HG03103 (cell line): Measurements from ENCODE around the gene FCN3.
"Not testable (repeated sequence)": the region's sequence is repeated elsewhere in the genome, so short reads cannot be mapped to it uniquely, and the experiment has no call there.

ENCODE experiments used
- ATAC-seq: cut with Tn5 transposase; IDR thresholded peaks from one replicate; pipeline ENCODE4 v1.9.1; 2021; ENCODE audit warnings: low read depth; ENCODE audit not compliant: unreplicated experiment

Gene FCN3

DNA sequence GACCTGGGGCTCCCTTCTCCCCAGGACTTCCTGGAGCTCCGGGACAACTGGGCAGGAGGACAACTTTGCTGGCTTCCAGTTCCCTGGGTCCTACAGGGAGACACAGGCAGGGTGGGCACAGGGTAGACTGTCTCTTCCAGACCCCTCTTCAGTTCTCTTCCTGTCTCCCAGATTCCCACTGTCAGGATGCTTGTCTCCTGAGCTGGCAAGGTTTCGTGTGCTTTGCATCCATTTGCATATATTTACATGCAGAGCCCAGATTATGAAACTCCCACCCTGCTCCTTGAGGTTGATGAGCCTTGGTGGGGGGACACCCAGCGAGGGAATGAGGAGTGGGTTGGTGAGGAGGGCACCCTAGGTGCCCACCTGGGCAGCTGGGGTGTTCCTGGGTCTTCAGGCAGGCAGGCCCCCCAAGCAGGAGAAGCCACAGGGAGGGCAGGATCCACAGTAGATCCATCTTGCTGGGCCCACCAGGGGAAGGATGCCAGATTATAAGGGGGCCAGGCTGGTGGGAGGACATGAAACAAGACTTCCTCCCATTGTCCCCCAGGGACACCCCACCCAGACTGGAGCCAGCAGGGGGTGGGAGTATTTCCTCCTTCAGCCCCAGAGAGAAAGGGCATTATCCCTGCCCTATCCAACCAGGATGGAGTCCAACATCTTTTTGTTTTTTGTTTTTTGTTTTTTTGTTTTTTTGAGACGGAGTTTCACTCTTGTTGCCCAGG, at the start of gene FCN3:
Gene FCN3 (minus strand): TSS at position 463 of the 725 bp plus-strand sequence. CDS start 6 bp downstream, at position 457.
- ATAC-seq, result no peak

GRCh38 chr1:27423709-27424108, 49.1 kb upstream of the FCN3 start:
- ATAC-seq, result no peak

DNA sequence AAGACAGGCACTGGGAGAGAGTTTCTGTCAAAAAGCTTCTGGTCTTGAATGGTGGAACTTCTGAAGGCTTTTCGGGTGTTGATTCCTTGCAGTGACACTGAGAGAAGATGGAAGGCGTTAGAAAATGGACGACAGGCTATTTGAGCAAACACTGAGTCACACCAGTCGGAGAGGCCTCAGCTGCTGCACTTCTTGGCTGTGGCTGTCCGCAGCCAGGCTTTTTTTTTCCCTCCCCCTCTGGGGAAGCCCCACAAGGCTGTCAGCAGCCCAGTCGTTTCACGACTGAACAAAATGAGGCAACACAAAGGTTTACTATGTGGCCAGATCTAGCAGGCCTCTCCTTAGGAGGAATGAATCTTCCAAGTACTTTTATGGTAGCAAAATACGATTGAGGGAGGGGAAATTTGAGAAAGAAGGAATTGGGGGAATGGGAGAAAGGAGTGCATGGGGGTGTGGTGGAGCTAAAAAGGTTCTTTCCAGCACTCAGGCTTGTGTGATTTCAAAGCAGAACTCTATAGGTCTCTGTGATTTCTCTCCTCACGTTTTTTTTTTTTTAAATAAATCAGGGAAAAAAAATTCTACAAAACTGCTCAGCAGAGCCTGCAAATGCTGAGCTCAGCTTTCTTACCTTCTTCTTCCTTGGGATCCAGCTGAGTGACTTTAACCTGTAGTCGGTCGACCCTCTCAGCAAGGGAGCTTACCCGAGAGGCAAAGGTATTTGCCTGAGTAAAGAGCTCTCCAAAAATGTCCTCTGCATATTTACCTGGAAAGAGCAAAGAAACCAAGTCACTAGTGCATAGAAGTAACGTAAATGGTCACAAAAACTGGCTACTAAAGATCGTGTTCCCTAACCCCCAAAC, 43.9 kb upstream of the FCN3 start:
- no peak for ATAC-seq

DNA sequence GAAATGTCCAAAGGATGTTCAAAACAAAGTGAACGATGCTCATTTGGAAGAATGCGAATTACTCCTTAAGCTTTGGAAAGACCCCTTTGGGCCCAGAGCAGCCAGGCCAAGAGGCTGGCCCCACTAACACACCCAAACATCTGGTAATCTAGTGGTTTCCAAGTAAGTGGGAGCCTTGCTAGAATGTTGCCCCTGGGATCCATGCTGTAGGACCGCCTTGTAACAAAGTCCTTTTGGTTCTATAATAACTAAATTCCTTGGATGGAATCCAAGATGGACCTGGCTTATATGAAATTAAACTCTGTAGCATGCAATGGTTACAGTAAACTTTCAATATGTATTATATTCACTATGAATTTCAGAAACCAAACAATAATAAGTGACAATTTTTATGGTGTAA, 43.1 kb upstream of the FCN3 start:
- ATAC-seq, result no peak

- ATAC-seq, result no peak
These were observed 41.9 kb upstream of the FCN3 start for GRCh38 chr1:27416387-27417111.

DNA sequence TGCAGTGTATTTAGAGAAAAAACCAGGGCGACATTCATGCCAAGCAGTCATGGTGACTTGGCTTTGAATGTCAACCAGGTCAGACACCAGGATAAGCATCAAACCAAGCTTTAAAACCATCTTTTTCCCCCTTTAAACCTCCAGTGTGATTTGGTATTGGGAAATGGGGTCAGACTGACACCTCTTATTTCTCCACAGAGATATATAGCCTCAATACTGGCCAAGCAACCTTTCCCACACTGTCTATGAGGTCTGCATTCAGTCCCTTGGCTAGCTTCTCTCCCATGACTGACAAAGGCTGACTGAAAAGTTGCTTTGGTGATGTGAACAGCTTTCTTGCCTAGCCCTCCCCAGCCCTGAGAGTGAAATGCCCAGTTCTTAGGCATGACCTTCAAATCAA, 39.5 kb upstream of the FCN3 start:
- ATAC-seq, result no peak

- ATAC-seq, result no peak
These were observed 38.4 kb upstream of the FCN3 start for GRCh38 chr1:27413004-27413403.

DNA sequence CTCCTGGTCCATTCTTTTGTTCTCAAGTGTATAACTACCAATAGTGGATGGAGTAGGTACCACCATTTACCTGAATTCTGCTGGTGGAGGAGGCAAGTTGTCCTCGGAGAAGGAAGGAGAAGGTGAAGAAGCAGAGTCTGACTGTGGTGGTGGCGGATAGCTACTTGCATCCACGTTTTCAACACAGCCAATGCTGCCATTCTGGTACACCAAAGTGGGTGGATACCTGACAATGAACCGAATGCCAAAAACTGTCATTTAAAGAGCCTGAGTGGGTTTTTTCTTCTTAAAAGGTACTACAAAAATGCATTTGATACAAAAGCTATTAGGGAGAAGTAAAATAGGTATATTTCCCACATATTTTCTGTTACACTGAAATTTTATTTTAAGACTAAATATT, 37.9 kb upstream of the FCN3 start:
- no peak for ATAC-seq

- ATAC-seq, result no peak
These were observed 36.1 kb upstream of the FCN3 start for GRCh38 chr1:27410709-27411108.

DNA sequence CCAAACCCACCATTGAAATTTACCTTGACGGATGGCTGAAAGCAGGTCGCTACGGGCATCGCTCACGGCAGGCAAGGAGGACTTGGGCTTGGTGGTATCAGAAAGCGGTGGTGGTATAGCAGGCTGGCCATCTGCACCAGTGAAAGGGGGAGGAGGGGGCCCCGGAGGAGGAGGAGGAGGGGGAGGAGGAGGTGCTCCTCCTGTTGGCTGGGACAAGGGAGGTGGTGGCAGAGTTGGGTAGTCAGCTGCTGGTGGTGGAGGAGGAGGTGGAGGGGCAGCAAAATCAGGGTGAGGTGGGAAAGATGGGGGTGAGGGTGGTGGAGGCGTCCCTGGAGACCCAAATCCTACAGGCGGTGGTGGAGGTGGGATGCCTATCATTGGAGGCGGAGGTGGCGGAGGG, 35.0 kb upstream of the FCN3 start:
- ATAC-seq, result no peak

- ATAC-seq, result no peak
These were observed 33.5 kb upstream of the FCN3 start for GRCh38 chr1:27408151-27408550.

GRCh38 chr1:27406791-27407190, 32.2 kb upstream of the FCN3 start:
- not testable (repeated sequence) for ATAC-seq

GRCh38 chr1:27406362-27406680, 31.7 kb upstream of the FCN3 start:
- no peak for ATAC-seq

DNA sequence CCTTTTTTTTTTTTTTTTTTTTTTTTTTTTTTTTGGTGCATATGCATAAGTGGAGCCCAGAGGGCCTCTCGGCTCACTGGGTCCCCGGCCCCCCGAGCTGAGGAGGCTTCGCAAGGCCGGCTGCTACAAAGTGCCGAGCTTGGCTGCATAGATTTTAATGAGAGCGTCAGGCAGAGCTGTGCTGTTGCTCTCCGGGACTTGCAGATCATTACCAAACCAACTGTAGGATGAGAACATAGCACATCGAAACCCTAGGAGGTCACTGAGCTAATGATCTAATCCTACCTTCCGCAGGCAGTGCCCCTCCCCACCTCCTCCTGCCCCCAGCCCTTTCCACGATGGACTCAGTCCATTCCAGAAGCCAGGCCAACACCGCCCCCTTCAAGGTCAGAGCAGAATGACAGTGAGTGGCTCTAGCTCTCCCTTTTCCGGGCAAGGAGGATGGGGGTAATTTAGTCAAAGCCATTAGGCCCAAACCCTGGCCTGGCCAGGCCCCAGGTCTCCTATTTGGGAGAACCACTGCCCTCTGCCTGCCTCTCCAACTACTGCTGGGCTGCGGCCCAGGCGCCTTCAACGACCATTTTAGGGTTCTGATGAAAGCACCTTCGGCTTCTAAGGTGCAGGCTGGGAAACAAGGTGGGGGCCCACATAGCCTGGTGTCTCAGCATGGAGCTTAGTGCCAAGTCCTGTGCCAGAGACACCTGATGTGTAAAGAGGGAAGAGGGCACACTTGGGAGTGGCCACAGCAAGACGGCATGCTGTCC, 31.2 kb upstream of the FCN3 start:
- ATAC-seq, result not testable (repeated sequence)

DNA sequence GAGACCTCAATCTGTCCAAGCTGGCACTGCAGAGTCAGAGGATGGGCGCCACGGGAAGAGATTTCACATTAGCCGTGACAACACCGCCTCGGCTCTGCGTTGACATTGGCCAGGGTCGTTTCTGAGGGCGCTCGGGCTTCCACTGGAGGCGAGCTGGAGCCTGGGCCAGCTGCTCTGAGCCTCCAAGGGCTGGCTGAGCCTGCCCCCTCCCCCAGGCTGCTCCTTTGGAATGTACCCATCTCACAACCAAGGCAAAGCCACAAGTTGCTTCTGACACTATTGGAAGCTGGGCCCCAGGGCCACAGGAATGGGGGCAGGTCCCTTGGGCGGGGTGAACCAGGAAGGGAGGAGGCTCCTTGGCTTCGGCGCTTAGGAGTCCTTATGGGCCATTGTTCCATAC, 30.4 kb upstream of the FCN3 start:
- ATAC-seq, result no peak

DNA sequence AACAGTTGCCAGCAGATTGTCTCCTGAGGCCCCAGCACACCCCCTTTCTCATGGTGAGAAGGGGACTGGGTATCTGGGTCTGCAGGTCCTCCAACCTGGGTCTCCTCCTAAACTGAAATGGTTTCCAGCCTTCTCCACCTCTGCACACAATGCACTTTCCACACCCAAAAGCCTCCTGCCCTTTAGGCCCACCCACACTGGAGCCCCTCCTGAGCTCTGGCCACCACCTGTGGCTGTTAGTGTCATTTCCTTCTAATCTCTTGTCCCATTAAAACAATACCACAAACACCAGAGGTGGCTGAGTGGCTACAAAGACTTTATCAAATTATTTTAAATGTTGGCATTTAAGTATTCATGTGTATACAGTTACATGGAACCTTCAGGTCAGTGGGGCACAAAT, 29.3 kb upstream of the FCN3 start:
- ATAC-seq, result no peak

GRCh38 chr1:27403065-27403726, 28.6 kb upstream of the FCN3 start:
- no peak for ATAC-seq

DNA sequence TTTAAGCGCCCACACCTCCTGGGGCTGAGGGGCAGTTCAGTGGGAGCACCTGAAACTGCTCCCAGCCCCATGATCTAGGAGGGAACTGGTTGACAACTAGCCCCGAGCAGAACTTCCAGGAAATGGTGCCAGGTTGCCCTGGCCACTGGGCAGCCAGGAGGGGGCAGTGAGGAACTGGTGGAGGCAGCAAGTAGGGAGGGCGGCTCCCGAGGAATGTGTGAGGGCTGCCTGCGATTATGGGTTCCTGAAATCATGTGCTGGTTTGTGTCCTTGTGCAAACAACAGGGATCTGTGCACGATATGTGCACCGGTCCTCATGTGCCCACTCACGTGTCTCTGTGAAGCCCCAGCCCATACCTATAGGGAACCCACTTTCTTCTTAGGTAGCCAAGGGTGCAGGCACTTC, 27.7 kb upstream of the FCN3 start:
- ATAC-seq, result no peak

GRCh38 chr1:27400963-27401341, 26.3 kb upstream of the FCN3 start:
- ATAC-seq, result no peak
